Esophagus squamous epithelium (tissue), 4 donors: ENCODE results near the gene ESYT1.

Experiments
- CTCF ChIP-seq, 6 experiments: fragments of 450-650 bp in 4 of 6; fragments of 200-600 bp in 2 of 6; sonication (generic) in 2 of 6; IDR thresholded peaks; one replicate each; pipeline ENCODE4 v1.5.1; 2016 to 2019; ENCODE audit warnings: antibody characterized with exemption in 6 of 6, mild to moderate bottlenecking in 4 of 6, moderate library complexity in 4 of 6
- POLR2A ChIP-seq, 4 donors: fragments of 450-650 bp; IDR thresholded peaks; one replicate each; pipeline ENCODE4 v1.6.1; 2017; ENCODE audit warnings: antibody characterized with exemption in 4 of 4, mild to moderate bottlenecking in 4 of 4, moderate library complexity in 3 of 4

GRCh38 chr12:56103823-56104108 is 24.3 kb upstream of the ESYT1 start:
- TF ChIP-seq CTCF (IDR thresholded peaks at IDR 0.05) (no peak), POLR2A (IDR thresholded peaks at IDR 0.05) (no peak)
